Fibroblast of skin of right biceps (primary cell): ENCODE measurements around the gene ANGEL2.
"Not testable (repeated sequence)": the region's sequence is repeated elsewhere in the genome, so short reads cannot be mapped to it uniquely, and the experiment has no call there.

Experiments used
- DNase-seq: peaks from one replicate; pipeline ENCODE4 v3.0.0-alpha.2; 2013

ANGEL2 gene

GRCh38 chr1:213017447-213018273, 2.0 kb upstream of the ANGEL2 start:
- DNase-seq = no peak

GRCh38 chr1:213014642-213015041, 1.0 kb downstream of the ANGEL2 start:
- peak; percentile 8 for DNase-seq

- DNase-seq = no peak
These were observed 7.1 kb downstream of the ANGEL2 start for GRCh38 chr1:213008564-213008963.

- DNase-seq = no peak
These were observed 12.4 kb downstream of the ANGEL2 start for GRCh38 chr1:213003256-213003655.

GRCh38 chr1:212994926-212995325, 20.7 kb downstream of the ANGEL2 start:
- DNase-seq = no peak

GRCh38 chr1:212993960-212994359, 21.7 kb downstream of the ANGEL2 start:
- not testable (repeated sequence) for DNase-seq

GRCh38 chr1:212990276-212990675, 25.4 kb downstream of the ANGEL2 start:
- DNase-seq = no peak

- peak; percentile 48 for DNase-seq
These were observed 27.9 kb downstream of the ANGEL2 start for GRCh38 chr1:212987702-212988322.

- no peak for DNase-seq
These were observed 29.1 kb downstream of the ANGEL2 start for GRCh38 chr1:212986551-212986950.

GRCh38 chr1:212984522-212985291, 31.0 kb downstream of the ANGEL2 start:
- no peak for DNase-seq

GRCh38 chr1:212983482-212983881, 32.2 kb downstream of the ANGEL2 start:
- DNase-seq = no peak

GRCh38 chr1:212982430-212983152, 33.1 kb downstream of the ANGEL2 start:
- DNase-seq = no peak

- DNase-seq = no peak
These were observed 33.9 kb downstream of the ANGEL2 start for GRCh38 chr1:212981571-212982328.

GRCh38 chr1:212981025-212981495, 34.6 kb downstream of the ANGEL2 start:
- no peak for DNase-seq

GRCh38 chr1:212980123-212980785, 35.4 kb downstream of the ANGEL2 start:
- DNase-seq = no peak

GRCh38 chr1:212979340-212980122, 36.1 kb downstream of the ANGEL2 start:
- no peak for DNase-seq

- DNase-seq = no peak
These were observed 37.7 kb downstream of the ANGEL2 start for GRCh38 chr1:212977781-212978645.

- DNase-seq = no peak
These were observed 39.1 kb downstream of the ANGEL2 start for GRCh38 chr1:212976586-212976985.

GRCh38 chr1:212975111-212975918, 40.4 kb downstream of the ANGEL2 start:
- DNase-seq = no peak
